Right renal cortex interstitium (tissue), 3 donors: ENCODE data around the gene SORCS2. TPM values are rescaled to one million over a fixed set of nuclear protein-coding genes. Genes with fewer than 3 reads are reported as not detected.

Source experiments
- DNase-seq, 3 donors: peaks; one replicate each; pipeline ENCODE4 v3.0.0-alpha.2; 2013; ENCODE audit warnings: low read depth in 3 of 3, low spot score in 2 of 3
- polyA plus RNA-seq, 3 donors: library from polyadenylated mRNA; unstranded; fragments of 120-200 nt; gene quantifications; one replicate each; pipeline ENCODE4 v1.2.1, GENCODE V29; 2013; ENCODE audit not compliant: insufficient read length in 3 of 3

Gene SORCS2
- polyA plus RNA-seq, 3 donors: 6.6 to 7.9 (median 7.0) TPM

DNA sequence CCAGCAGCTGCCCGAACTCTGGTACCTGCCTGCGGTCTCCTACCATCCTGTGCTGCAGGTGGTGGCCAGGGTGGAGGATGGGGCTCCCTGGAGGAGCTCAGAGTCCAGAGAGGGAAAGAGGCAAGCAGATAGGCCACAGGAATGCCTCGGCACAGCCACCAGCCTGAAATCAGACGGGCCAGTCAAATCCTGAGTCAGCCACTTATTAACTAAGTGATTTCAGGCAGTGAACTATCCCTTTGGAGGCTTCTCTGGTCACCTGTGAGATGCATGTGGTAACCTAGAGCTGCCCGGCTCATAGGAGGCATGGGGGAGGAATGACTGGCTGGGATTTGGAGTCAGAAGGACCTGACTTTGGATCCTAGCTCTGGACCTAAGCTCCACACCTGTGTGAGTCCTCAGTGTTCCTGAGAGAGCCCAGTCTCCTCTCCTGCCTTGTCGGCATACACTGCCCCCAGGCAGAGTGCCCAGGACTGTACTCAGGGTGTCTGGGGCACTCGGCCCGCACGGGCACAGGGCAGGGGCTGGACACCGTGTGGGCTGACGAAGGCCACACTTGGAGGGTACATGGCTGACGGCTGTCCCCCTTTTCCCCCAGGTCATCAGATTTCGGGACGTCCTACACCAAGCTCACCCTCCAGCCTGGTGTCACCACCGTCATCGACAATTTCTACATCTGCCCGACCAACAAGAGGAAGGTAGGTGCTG is 338.7 kb downstream of the SORCS2 start:
- DNase-seq: no peak

DNA sequence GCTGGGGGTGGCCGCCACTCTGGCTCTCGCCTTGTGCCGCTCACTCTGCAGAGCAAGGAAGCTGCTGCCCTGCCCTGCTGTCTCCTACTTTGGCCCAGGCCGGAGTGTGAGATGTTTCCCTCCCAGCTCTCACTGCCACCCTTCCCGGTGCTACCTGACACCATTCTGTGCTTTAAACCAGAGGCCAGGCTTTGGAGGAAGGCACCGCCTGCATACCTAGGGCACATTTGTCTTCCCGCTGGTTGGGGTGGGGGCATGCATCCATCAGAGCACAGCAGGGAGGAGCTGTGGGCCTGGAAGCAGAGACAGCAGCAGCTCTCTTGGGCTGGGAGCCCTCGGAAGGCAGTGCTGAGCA is 339.3 kb downstream of the SORCS2 start:
- DNase-seq: no peak

DNA sequence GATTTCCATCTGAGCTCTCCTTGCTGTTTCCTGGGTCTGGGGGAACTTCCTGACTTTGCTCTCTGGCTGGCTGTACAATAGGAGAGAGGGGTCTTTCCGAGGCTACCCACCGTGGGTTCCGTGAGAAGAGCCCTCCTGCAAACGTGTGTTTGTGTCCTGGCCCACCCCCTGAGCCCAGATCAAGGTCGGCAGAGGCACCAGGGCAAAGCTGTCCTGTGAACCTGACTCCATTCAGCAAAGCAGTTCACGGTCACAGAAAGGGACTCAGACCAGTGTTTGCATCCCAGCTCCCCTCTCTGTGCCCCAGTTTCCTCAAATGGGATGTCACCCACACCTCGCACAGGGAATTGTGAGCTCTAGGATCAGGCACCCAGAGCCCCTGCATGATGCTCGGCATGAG is 339.7 kb downstream of the SORCS2 start:
- no peak for DNase-seq

DNA sequence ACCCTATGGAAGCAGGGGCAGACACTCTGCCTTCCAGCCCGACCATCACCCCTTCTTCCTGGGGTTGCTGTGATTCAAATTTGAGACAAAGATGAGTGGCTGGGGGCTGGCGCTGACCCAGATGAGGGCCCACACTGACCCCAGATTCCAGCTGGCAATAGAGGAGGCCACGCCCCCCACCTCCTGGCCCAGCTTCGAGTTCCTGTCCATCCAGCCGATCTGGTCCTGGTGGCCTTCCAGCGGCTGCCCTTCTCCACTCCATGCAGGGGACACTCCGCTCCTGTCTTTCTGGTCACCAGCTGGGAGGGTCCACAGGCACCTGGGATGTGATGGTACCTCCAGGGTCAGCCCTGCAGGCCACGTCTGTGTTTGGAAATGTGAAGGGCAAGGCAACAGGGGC is 340.9 kb downstream of the SORCS2 start:
- DNase-seq: no peak

DNA sequence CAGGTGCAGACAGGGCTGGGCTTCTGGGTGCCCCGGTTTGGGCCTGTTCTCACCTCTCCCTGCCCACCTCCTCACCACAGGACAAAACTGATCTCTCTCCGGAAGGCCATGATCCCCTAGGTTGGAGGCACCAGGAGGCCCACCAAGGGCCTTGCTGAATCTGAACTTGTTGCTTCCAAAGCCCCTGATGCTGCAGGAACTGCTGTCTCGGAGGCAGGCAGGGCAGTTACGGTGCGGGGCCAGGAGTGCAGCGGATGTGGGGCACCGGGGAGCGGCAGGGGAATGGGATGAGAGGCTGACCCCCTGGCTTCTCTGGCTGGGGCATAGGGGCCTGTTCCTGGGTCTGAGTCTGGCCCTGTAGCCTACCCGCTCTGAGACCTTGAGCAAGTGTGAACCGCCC is 342.8 kb downstream of the SORCS2 start:
- no peak for DNase-seq

DNA sequence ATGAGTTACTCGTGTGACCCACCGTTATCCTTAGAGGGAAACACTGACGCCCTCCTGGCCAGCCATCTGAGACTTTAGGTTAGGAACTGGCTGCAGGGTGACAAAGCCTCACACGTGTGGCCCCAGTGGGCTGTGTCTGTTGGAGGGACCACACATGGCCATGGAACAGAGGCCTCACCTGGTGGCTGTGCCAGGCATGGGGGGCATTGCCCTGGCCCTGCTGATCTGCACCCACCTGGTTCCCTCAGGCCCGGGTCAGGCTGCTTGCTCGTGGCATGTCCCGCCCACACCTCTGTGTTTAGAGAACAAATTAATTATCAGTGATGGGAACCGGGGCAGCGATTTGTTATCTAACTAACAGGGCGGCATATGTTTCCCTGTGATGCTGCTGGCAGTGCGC is 343.3 kb downstream of the SORCS2 start:
- DNase-seq: no peak

DNA sequence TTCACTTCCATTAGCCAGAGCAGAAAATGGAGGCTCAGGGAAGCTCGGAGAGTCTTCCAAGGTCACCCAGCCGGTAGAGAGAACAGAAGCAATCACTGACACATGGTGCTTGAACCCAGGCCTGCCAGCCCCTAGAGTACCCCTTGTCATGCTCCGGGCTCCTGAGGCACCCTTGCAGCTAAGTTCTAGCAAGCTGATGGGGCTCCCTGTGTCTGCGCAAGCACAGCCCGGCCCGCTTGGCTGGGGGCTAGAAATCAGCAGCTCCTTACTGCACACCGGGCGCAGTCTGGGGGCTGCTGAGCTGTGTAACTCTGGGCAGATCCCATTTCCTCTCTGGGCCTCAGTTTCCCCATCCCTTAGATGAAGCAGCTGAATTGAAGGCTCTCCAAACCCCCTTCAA is 344.5 kb downstream of the SORCS2 start:
- no peak for DNase-seq

DNA sequence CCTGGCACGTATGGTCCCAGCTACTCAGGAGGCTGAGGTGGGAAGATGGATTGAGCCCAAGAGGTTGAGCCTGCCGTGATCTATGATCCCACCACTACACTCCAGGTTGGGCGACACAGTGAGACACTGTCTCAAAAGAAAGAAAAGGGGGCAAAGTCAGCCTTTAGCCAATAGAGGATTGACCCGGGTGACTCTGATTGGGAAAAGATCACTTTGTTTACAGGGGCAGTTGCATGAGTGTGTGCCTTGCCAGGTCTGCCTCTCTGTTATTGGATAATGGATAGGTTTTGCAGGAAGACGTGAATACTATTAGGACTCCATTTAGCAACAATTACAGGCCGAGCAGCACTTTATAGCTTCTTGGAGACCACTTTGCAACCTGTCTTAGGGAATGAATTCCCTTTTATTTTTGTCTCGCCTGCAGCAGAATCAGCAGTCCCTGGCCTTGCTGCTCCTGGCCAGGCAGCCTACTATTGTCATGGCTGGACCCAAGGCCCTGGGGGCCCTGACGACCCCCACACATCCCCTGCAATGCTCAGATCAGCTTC is 345.6 kb downstream of the SORCS2 start:
- DNase-seq: no peak

DNA sequence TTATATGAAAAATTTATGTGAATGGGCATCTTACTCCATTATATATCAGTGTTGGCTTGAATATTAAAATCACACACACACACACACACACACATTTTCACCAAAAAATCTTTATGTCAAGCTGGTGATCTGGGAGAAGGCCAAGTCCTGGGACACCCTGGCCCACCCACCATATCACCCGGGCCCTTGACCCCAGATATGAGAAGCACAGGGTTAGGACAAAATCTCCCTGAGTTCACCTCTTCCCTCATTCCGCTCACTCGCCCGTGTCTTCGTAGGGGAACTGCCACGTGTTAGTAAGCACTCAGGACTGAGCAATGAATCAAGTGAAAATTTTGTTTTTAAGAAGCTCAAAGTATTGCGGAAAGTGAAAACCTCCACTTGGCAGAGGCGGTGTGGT is 346.2 kb downstream of the SORCS2 start:
- no peak for DNase-seq

DNA sequence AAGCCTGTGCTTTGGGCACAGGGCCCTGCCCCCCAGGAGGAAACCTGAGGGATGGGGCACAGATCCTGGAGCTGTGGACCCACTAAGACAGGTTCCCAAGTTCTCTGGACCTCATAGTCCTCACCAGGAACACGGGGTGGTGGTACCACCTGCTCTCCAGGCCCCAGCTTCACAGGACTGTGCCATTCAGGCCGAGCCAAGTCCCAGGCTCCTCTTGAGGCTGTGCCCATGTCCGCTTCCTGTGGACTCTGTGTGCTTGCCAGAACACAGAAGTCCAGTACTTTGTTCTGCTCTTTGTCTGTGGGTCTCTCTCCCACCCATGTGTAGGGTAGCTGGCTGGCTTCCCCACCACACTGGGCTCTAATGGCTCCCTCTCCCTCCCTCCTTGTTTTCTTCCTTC is 346.8 kb downstream of the SORCS2 start:
- no peak for DNase-seq

DNA sequence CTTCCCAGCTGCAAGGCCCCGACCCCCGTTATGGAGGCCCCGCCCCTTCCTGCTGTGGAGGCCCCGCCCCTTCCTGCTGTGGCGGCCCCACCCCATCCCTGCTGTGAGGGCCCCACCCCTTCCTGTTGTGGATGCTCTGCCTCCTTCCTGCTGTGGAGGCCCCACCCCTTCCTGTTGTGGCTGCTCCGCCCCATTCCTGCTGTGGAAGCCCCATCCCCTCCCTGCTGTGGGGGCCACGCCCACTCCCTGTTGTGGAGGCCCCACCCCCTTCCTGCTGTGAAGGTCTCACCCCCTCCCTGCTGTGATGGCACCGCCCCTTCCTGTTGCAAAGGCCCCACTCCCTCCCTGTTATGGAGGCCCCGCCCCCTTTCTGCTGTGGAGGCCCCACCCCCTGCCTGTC is 347.3 kb downstream of the SORCS2 start:
- no peak for DNase-seq

DNA sequence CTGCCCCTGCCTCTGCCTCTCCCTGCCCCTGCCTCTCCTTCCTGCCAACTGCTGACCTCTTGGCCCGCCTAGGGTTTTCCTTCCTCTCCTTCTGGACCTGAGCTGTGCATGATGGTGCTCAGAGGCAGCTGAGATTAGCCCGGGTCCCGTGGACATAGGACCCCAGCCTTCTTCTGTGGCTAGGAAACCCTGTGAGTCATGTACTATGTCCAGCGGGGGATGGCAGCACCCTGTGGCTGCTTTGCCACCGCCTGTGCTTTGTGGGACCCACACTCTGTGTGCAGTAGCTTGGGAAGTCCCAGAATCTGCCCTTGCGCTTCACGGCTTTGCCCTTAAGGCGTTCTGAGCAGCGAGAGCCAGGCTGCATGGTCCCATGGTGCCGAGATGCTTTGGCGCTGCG is 347.9 kb downstream of the SORCS2 start:
- DNase-seq: no peak

DNA sequence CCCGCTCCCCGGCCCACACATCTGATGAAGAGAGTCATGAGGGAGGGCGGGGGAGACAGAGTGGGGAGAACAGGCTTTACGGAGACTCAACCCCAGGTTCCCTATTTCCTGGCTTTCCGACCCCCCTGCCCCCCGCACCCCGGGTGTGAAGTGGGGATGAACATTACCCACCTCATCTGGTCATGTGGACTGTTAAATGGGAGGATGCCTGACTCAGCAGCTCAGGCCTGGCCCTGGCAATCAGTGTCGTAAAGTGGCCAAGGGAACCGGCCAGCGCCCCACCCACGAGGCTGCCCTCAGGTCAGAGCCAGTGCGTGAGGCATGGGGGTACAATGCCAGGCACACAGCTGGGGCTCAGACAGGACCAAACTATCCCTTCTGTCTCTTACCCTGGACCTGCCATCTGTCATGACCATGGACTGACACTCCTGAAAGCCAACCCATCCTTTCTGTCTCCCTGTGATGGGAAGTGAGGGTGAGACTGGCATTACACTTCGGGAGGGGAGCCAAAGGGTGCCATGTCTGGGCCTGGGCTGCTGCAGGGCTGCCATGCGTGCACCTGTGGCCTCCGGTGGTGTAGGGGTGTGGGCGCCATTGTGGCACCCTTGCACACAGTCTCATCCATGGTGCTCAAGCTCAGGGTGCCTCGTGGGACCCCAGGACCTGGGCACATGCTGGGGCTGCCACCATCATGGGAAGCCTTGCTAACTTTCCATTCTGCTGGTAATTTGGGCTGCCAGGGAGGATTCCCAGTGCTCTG is 348.5 kb downstream of the SORCS2 start:
- no peak for DNase-seq

DNA sequence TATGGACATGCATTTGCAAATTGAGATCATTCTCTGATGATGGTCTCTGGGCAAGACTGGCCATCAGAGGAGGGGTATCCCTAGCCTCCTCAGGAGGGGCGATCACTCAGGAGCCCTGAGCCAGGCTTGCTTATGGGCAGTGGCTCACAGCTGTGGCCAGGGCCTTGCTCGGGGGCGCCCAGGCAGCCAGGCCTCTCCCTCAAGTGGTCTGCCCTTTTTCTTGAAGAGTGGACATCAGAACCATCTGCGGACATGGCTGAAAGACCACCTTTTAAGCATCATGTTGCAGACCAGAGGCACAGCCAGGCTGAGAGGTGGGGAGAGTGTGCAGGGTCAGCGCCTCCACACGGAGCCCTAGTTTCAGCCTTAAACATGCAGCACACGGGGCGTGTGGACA is 349.1 kb downstream of the SORCS2 start:
- no peak for DNase-seq

DNA sequence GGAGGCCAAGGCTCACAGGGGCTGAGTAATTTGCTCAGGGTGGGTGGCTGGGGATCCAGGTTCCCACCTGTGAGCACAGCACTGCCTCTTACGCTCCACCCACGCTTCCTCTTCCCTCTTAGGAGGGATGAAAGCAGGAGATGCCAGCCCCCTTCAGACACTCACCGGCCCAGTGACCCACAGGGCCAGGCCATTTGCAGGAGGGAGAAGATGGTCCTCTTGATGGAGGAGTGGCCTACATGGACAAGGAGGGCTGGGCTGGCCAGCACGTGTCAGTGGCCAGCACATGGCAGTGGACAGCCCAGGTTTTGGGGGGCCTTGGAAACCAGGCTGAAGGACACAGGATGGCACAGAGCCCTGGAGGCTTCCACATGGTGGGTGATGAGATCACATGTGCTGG is 350.4 kb downstream of the SORCS2 start:
- no peak for DNase-seq

DNA sequence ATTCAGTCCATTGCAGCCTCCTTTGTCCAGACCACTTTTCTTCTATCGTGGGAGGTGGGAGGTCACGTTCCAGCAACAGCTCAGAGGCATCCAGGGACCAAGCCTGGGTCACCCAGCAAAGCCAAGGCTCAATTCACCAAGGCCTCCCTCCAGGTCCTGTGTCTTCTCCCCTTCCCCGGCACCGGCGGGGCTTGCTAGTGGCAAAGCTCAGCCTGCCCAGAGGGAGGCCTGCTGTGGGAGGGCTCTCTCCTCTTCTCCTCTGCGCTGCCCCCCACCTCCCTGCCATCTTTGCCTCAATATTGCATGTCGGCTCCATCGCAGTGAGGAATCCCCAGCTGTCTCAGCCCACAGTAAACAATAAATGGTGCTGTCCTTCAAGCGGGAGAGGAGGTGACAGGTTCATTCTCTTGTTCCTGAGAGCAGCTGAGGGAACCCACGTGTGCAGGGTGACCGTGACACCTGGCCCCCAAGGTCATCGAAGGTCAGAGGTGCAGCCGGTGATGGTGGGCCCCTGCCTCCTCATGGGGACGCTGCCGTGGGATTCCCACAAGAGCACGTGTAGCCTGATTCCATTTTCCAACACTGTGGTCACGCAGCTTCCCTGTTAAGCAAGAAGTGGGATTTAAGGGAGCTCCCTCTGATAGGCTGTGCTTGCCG is 353.9 kb downstream of the SORCS2 start:
- DNase-seq: no peak

DNA sequence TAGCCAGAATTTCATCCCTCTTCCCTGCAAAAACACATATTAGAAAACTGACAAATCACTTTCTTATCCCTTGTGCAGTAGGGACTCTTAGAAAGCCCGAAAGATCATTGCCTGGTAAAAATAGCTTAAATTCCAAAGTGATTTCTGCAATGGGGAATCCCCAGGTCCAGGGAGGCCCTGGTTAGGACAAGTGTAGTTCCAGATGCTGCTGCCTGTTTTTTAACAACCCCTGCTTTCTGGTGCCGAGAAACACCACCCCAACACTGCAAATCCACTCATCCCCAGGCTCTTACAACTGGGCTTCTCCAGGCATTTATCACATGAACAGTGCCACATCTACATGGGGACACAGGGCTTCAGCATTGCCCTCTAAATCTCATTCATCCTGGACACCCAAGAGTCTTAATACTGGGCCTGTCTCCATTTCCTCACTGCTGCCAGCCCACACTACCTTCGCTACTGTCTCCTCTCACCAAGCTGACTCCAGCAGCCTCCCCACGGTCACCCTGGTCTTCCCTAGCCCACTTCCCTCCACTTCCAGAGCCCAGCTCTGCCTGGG is 354.6 kb downstream of the SORCS2 start:
- DNase-seq: no peak

DNA sequence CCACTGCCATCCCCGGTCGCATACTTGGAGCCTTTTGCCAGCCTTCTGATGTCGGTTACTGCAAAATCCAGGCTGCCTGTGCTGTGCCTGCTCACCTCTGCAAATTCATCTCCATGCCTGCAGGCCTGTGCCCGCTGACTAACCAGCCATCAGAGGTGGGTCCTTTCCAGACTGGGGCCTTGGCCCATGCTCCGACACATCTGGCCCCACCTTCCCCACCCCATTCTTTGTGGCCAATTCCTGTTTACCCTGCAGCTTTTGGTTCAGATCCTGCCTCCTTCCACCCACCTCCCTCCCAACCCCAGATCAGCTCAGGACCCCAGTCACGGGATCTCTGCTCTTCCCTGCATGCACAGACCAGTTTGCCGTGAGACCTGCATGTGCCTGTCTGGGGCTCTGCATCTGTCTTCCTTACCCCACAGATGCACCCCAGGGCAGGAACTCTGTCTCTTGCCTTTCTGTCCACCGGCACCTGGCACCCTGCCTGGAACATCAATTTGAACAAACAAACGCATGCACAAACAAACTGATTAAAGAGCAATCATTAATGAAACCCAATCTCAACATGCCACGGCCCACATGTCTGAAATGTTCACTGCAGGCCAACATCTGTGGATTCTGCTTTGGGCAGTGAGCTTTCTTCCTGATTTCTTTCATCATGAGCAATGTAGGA is 355.2 kb downstream of the SORCS2 start:
- no peak for DNase-seq

DNA sequence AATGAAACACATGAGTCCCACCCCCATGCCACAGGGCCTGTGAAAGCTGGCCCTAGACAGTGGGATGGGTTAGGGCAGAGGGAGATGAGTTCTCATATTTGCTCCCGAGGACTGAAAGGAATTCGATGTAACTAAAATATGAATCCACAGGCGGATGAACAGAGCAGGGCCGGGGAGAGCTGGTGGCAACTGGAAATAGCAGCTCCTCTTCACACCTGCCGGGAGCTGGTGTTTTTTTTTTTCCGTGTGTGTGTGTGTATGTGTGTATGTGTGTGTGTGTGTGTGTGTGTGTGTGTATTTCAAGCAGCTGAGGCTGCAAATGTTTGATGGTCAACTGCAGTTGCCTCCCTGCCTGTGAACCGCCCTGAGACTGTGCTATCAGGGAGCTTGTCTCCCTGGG is 357.5 kb downstream of the SORCS2 start:
- no peak for DNase-seq

DNA sequence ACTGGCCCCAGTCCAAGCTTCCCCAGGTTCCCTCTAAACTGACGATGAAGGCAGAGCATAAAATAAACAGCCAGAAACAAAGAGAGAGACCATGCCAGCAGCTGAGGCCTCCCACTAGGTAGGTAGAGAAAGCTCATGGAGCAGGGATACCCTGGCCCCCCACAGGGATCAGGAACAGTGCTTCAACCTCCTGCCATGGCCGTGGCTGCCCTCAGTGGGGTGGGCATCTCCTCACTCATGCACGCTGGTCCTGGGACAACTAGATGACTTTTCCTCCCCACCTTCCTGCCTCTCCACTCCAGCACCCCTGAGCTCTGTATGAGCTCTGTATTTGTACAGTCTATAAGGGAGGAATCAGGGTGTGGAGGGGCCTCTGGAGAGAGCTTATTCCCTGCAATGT is 360.1 kb downstream of the SORCS2 start:
- DNase-seq: no peak

DNA sequence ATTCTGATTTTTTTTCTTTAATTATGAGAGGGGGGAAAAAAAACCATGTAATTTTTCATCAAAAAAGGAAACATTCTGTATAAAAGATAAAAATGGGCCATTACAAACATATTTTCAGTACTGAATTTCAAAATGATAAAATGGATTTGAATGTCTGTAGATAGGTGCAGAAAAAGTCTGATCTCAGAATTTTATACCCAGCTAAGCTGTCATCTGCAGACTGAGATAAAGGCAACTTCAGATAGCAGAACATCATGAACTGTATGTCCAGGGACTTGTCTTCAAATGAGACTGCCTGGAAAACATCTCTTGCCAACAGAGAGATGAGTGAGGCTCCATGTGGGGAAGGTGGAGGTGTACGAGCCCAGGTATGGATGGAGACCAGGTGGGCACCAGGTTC is 360.9 kb downstream of the SORCS2 start:
- no peak for DNase-seq
